Caco-2 (cell line): ENCODE measurements around the gene LRBA. TPM values are rescaled to one million over a fixed set of nuclear protein-coding genes. Genes with fewer than 3 reads are reported as not detected.

Experiments
- BruUV-seq: library from RNA; stranded (reverse); fragments of 400-500 nt; replicated peaks from 2 replicates; lab custom pipeline; 2021; lab: Mats Ljungman, UMichigan
- CTCF ChIA-PET: fragments of 300-600 bp; sonication (Branson Sonifier 250); formaldehyde crosslinking; loops from one replicate; lab custom pipeline; 2022; ENCODE audit warnings: antibody characterized with exemption; lab: Charles Lee
- POLR2A ChIA-PET: fragments of 300-600 bp; sonication (Branson Sonifier 250); formaldehyde crosslinking; loops from one replicate; lab custom pipeline; 2022; ENCODE audit warnings: antibody characterized with exemption; lab: Charles Lee
- DNase-seq, 2 experiments: peaks; one replicate each; pipeline versions ENCODE4 v3.0.0 to v3.0.0-alpha.2; 2020 to 2022
- H3K27me3 ChIP-seq: replicated peaks from 2 replicates; pipeline ENCODE4 v1.6.0; 2011; ENCODE audit warnings: low read length; ENCODE audit not compliant: control insufficient read depth, insufficient read depth
- H3K36me3 ChIP-seq: 2 replicates; pipeline ENCODE4 v1.5.1; 2011; ENCODE audit warnings: low read length; ENCODE audit not compliant: control insufficient read depth, insufficient read depth
- H3K4me1 ChIP-seq: fragments of 250-450 bp; sonication (Bioruptor Pico); 2 replicates; pipeline ENCODE4 v1.5.1; 2020; ENCODE audit warnings: mild to moderate bottlenecking
- H3K4me3 ChIP-seq: 2 replicates; pipeline ENCODE4 v1.5.1; 2011; ENCODE audit warnings: low read depth, mild to moderate bottlenecking, control low read depth, low read length
- H3K9me3 ChIP-seq: fragments of 250-450 bp; sonication (Bioruptor Pico); 2 replicates; pipeline ENCODE4 v1.5.1; 2020; ENCODE audit warnings: mild to moderate bottlenecking, moderate library complexity
- H3K27ac Mint-ChIP-seq: one replicate; pipeline ENCODE4 v1.8.0; 2022; ENCODE audit warnings: mixed read lengths; ENCODE audit not compliant: unreplicated experiment
- H3K27me3 Mint-ChIP-seq: one replicate; pipeline ENCODE4 v1.8.0; 2022; ENCODE audit warnings: mixed read lengths; ENCODE audit not compliant: insufficient read depth, unreplicated experiment
- H3K36me3 Mint-ChIP-seq: one replicate; pipeline ENCODE4 v1.8.0; 2022; ENCODE audit warnings: mild to moderate bottlenecking, mixed read lengths; ENCODE audit not compliant: insufficient read depth, unreplicated experiment
- H3K4me1 Mint-ChIP-seq: one replicate; pipeline ENCODE4 v1.8.0; 2022; ENCODE audit warnings: low read depth, mixed read lengths; ENCODE audit not compliant: unreplicated experiment
- H3K4me3 Mint-ChIP-seq: one replicate; pipeline ENCODE4 v1.8.0; 2022; ENCODE audit warnings: mild to moderate bottlenecking, moderate library complexity, mixed read lengths; ENCODE audit not compliant: unreplicated experiment
- H3K9me3 Mint-ChIP-seq: one replicate; pipeline ENCODE4 v1.8.0; 2022; ENCODE audit warnings: mixed read lengths; ENCODE audit not compliant: unreplicated experiment
- intact Hi-C: fragments of 100-400 bp; cut with micrococcal nuclease; formaldehyde crosslinking; loops from one replicate; pipeline ENCODE4 v1.10.0; 2022; ENCODE audit not compliant: unreplicated experiment
- total RNA-seq: library from RNA; stranded (reverse); gene quantifications from 2 replicates; pipeline ENCODE4 v1.2.3, GENCODE V29; 2022
- TF ChIP-seq, protein P1 (sequence below), 2 experiments: fragments of 200-600 bp in 1 of 2; IDR thresholded peaks; 1 replicate in 1 of 2; 2 replicates in 1 of 2; pipeline versions ENCODE4 v1.5.1 to v1.8.0; 2011 to 2022; ENCODE audit warnings: antibody characterized with exemption in 1 of 2, control low read depth in 1 of 2, inconsistent platforms in 1 of 2, low read depth in 1 of 2, low read length in 1 of 2, mild to moderate bottlenecking in 1 of 2, moderate library complexity in 1 of 2; ENCODE audit not compliant: insufficient read depth in 1 of 2, severe bottlenecking in 1 of 2, unreplicated experiment in 1 of 2

The LRBA gene
- total RNA-seq, 1 experiment from 2014 or later, result 53.2 TPM

- no peak overlapping the region for H3K27ac Mint-ChIP-seq
- H3K36me3 Mint-ChIP-seq, result no peaks in the 10 kb centered on the region
- no peak overlapping the region for H3K4me3 Mint-ChIP-seq
- Histone ChIP-seq H3K9me3 (no peaks in the 10 kb centered on the region), H3K27me3 (no peaks in the 10 kb centered on the region), H3K4me3 (no peak overlapping the region), H3K4me1 (no peaks in the 10 kb centered on the region), H3K36me3 (no peaks in the 10 kb centered on the region)
- H3K4me1 Mint-ChIP-seq, result peaks cover 7% of the 10 kb centered on the region
- no peak for DNase-seq
- no peaks in the 10 kb centered on the region for H3K27me3 Mint-ChIP-seq
- TF ChIP-seq, protein P1, sequence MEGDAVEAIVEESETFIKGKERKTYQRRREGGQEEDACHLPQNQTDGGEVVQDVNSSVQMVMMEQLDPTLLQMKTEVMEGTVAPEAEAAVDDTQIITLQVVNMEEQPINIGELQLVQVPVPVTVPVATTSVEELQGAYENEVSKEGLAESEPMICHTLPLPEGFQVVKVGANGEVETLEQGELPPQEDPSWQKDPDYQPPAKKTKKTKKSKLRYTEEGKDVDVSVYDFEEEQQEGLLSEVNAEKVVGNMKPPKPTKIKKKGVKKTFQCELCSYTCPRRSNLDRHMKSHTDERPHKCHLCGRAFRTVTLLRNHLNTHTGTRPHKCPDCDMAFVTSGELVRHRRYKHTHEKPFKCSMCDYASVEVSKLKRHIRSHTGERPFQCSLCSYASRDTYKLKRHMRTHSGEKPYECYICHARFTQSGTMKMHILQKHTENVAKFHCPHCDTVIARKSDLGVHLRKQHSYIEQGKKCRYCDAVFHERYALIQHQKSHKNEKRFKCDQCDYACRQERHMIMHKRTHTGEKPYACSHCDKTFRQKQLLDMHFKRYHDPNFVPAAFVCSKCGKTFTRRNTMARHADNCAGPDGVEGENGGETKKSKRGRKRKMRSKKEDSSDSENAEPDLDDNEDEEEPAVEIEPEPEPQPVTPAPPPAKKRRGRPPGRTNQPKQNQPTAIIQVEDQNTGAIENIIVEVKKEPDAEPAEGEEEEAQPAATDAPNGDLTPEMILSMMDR (IDR thresholded peaks at IDR 0.05; ENCODE audit: insufficient read depth in 1 of 2, low read depth in 1 of 2, low read length in 1 of 2, severe bottlenecking in 1 of 2, unreplicated experiment in 1 of 2), result no peak
- CTCF ChIA-PET, result no interaction called here
- intact Hi-C loops, result no loop called here
- POLR2A ChIA-PET, result no interaction called here
- no TSS peak for BruUV-seq
- no peaks in the 10 kb centered on the region for H3K9me3 Mint-ChIP-seq
Measured at GRCh38 chr4:151048913-151049312, 33.8 kb upstream of the LRBA start.

DNA sequence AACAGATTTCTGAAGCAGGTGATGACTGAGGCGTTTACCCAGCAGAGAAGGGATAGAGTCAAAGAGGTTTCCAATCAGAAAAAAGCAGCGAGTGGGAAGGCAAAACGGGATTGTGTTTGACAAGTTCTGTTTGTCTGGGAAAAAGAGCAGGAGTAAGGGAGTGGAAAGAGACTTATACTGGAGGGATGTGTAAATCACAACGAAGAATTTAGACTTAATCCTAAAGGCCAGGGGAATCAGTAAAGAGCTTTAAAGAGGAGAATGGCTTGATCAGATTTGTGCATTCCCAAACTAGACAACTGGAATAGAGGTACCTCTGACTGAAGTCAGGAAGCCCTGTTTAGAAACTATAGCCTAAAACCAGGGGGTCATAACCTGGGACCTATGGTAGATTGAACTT, 31.5 kb upstream of the LRBA start:
- BruUV-seq, result no TSS peak
- no peak overlapping the region for H3K4me3 Mint-ChIP-seq
- no peaks in the 10 kb centered on the region for H3K9me3 Mint-ChIP-seq
- TF ChIP-seq, protein P1 (IDR thresholded peaks at IDR 0.05; ENCODE audit: insufficient read depth in 1 of 2, low read depth in 1 of 2, low read length in 1 of 2, severe bottlenecking in 1 of 2, unreplicated experiment in 1 of 2), result no peak
- no peak overlapping the region for H3K27ac Mint-ChIP-seq
- Histone ChIP-seq H3K9me3 (no peaks in the 10 kb centered on the region), H3K36me3 (no peaks in the 10 kb centered on the region), H3K4me1 (no peaks in the 10 kb centered on the region), H3K4me3 (no peak overlapping the region), H3K27me3 (no peaks in the 10 kb centered on the region)
- peaks cover 7% of the 10 kb centered on the region for H3K4me1 Mint-ChIP-seq
- H3K27me3 Mint-ChIP-seq, result no peaks in the 10 kb centered on the region
- POLR2A ChIA-PET, result no interaction called here
- no peak for DNase-seq
- CTCF ChIA-PET, result no interaction called here
- H3K36me3 Mint-ChIP-seq, result no peaks in the 10 kb centered on the region
- intact Hi-C loops, result loop anchor here (2.0 kb wide), 1 partner anchor 32 kb away; the partner anchor contains the start of gene LRBA

DNA sequence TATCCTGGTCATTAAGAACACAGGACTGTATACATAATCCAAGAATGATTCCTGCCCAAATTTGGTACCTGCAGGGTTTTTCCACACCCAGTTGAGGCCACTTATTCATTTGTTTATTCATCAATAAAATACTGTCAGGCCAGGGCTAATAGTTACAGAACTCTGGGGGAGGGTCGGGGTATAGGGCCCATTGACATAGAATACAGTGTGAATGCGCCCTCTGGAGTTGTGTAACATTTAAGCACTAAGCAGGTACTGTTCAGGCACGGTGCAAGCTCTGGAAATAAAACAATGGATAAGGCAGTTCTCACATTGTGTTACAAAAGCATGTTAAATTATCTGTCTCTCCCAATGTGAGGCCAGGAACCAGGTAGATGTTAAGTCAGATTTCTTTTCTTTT, 30.8 kb upstream of the LRBA start:
- Mint-ChIP-seq H3K27me3 (no peaks in the 10 kb centered on the region), H3K36me3 (no peaks in the 10 kb centered on the region), H3K27ac (no peak overlapping the region), H3K9me3 (no peaks in the 10 kb centered on the region), H3K4me1 (peaks cover 7% of the 10 kb centered on the region), H3K4me3 (no peak overlapping the region)
- H3K4me1 ChIP-seq, result no peaks in the 10 kb centered on the region
- TF ChIP-seq, protein P1 (IDR thresholded peaks at IDR 0.05; ENCODE audit: insufficient read depth in 1 of 2, low read depth in 1 of 2, low read length in 1 of 2, severe bottlenecking in 1 of 2, unreplicated experiment in 1 of 2), result peak in 1 of 2 experiments; percentile 32
- no peak overlapping the region for H3K4me3 ChIP-seq
- no peaks in the 10 kb centered on the region for H3K27me3 ChIP-seq
- CTCF ChIA-PET, result no interaction called here
- no TSS peak for BruUV-seq
- no peaks in the 10 kb centered on the region for H3K9me3 ChIP-seq
- intact Hi-C loops, result loop anchor here (2.0 kb wide), 1 partner anchor 31 kb away; the partner anchor contains the start of gene LRBA
- POLR2A ChIA-PET, result no interaction called here
- no peaks in the 10 kb centered on the region for H3K36me3 ChIP-seq
- peak; percentile 38 to 46 for DNase-seq
